ENCODE data around the gene CNTNAP3B.
A peak's percentile ranks its signal among the peaks of the same experiment; 100 is the strongest.
"Not testable (repeated sequence)": the region's sequence is repeated elsewhere in the genome, so short reads cannot be mapped to it uniquely, and the experiment has no call there.

CNTNAP3B gene

DNA sequence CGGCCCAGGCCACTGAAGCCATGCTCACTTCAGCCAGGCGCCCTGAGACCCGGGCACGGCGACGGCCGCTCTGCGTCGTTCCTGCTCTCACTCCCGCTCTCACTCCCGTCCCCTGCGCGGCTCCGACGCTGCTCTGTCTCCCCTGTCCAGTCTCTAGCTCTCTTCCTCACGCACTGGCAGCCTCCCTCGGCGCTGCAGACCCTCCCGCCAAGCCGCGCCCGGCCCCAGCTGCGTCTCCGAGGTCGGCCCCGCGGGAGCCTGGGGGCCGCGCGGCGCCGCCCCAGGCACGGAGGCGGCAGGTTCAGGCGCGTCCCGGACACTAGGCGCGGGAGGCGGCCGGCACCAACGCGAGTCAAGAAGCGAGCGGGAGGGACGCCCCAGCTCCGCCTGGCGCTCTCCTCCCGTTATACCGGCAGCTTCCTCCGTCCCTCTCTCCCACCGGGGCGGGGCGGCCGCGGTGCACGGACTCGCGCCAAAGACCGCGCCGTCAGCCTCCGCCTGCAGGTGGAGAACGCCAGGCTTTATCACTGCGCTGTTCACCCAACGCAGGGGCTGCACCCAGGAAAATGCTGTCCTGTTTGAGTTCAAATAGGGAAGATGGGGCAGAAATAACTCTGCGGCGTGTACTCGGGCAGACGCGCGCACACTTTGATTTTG lies at the start of gene CNTNAP3B:
CNTNAP3B (minus strand) TSS at position 354 of the 657 bp plus-strand sequence; CDS start at position 22, 332 bp downstream.
- DNase-seq (ENCODE audit: low read depth); H3K4me3 ChIP-seq (ENCODE audit: low read depth, low read length): not testable (repeated sequence)

DNA sequence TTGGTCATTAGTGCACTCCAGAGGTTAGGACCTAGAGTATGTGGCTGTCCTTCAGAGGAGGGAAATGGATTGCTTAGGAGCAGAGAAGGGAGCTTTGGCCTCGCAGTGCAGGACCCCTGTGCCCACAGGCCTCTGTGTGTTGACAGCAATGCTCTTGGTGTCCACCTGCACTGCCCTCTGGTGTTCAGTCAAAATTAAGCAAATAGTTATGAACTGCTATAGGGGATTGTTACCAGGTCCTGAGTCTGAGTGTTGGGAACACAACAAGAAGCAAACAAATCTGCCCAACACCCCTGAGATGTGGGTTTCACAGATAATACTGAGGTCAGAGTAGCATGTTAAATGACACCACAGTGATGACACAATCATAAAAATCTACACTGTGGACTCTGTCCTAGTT lies 31.1 kb upstream of the CNTNAP3B start:
- H3K4me3 ChIP-seq (ENCODE audit: low read depth, low read length); DNase-seq (ENCODE audit: low read depth): not testable (repeated sequence)
- TF ChIP-seq, protein P1, sequence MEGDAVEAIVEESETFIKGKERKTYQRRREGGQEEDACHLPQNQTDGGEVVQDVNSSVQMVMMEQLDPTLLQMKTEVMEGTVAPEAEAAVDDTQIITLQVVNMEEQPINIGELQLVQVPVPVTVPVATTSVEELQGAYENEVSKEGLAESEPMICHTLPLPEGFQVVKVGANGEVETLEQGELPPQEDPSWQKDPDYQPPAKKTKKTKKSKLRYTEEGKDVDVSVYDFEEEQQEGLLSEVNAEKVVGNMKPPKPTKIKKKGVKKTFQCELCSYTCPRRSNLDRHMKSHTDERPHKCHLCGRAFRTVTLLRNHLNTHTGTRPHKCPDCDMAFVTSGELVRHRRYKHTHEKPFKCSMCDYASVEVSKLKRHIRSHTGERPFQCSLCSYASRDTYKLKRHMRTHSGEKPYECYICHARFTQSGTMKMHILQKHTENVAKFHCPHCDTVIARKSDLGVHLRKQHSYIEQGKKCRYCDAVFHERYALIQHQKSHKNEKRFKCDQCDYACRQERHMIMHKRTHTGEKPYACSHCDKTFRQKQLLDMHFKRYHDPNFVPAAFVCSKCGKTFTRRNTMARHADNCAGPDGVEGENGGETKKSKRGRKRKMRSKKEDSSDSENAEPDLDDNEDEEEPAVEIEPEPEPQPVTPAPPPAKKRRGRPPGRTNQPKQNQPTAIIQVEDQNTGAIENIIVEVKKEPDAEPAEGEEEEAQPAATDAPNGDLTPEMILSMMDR (IDR thresholded peaks at IDR 0.05; ENCODE audit: control insufficient read depth, extremely low read depth, insufficient read depth) = peak; percentile 18; the same call in 1 of the 2 replicates

DNA sequence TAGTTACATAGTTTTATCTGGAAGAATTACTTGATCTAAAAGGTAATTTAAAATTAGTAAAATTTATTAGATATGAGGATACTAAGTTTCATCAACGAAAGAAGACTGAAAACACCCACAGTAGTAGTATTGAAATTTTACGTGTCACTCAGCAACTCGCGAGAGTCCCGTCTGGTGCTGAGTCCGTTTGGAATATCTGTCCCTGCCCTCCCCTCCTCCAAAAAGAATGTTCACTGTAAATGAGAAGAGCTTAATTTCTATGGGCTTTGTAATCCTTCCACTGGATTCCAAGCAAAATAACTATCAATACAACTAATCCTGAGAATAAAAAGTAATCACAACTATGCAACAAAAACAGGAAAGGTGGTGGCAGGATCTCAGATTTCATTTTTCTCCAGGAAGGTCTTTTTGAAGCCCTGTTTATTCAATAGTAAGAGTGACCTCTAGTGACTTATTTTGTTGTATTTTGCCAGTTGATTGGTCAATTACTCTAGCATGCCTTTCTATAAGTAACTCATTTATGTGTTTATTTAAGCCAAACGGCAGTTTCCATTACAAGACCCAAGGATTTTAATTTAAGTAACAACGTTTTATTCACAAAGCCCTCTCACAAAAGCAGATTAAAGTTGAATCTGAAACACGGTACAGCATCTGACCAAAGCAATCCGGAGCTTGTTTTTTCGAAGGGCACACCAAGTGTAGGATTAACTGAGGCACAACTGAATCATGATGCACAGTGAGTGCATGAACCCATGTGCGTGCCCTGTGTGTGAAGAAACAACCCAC lies 2.0 kb downstream of the CNTNAP3B start:
- not testable (repeated sequence) for DNase-seq (ENCODE audit: low read depth); H3K4me3 ChIP-seq (ENCODE audit: low read depth, low read length)
- TF ChIP-seq, protein P1 (IDR thresholded peaks at IDR 0.05; ENCODE audit: control insufficient read depth, extremely low read depth, insufficient read depth) = 0 out of 2 replicates have a peak, but pooled peaks have one; percentile 17

DNA sequence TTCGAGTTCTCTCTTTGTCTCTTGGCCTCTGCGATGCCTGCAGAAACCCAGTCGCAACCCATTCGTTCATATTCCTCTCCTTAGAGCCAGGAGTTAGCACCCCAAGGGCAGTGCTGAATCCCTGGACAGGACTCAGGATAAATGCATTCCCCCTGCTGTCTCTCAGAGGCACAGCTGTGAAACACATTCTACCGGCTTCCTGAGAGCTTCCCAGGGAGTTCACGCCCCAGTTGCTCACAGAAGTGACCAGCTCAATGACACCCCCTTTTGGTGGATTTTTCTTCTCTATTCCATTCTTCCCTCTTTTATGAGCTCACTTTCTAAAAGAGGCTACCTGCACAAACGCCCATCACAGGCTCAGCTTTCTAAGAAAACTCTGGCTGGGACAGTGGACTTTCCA lies 8.2 kb downstream of the CNTNAP3B start:
- not testable (repeated sequence) for DNase-seq (ENCODE audit: low read depth); H3K4me3 ChIP-seq (ENCODE audit: low read depth, low read length)

DNA sequence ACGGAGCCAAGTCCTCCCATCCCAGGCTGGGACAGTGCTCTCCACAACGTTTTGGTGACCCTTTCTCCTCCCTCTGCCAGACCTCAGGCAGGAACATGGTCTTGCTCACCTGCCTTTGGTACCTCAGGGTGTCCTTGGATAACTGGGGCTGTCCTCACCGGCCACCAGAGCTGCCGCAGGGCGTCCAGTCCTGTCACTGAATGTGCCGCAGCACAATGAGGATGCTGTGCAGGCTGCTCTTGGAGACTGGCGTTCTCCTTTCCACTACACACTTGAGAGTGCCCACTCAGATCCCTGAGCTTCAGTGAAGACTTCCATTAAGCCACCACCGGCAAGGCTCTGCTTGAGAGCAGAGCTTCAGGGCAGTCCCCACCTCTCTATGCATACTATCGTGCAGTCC lies 33.3 kb downstream of the CNTNAP3B start:
- DNase-seq (ENCODE audit: low read depth); H3K4me3 ChIP-seq (ENCODE audit: low read depth, low read length): not testable (repeated sequence)

DNA sequence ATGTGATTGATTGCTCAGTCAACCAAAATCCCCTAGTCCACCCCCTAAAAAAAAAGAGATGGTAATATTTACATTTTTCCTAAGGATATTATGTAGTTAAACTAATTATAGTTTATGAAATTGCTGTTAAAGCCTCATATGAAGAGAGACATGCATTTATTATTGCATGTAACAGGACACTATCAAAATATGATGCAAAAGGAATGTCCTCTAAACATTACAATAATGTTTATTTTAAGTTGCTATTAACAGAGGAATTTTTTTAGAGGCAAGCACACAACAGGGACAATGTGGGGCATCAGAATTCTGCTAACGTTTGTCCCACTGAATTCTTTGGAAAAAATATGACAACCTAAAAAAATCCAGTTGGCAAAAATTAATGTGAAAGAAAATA lies 44.7 kb downstream of the CNTNAP3B start:
- not testable (repeated sequence) for H3K4me3 ChIP-seq (ENCODE audit: low read depth, low read length); DNase-seq (ENCODE audit: low read depth)

DNA sequence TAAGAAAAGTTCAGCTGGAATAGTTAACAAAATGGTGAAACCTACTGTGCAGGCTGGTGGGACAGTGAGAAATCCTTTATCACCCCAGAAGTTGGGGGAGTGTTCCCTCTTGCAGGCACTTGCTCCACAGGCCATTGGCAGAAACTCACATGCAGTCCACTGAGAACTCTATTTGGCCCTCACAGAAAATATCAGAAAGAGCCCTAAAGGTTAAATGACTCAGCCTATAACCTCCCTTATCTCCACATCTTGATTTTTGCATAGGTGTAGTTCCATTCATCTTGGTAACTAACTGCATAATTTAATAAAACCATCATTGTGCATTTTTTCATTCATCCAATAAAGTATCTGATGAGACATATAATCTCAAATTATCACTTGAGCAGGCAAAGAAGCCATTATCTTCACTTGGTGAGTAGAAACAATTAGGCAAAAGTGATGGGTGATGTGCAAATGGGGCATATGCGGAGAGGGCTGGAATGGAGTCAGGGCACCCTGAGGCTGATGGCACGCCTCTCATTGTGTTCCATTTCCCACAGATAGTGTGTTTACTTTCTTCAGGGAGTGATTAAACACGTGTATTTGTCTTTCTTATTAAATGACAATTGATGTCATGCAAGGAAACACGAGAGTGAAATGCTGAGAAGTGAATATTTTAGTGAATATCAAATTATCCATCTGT lies 45.2 kb downstream of the CNTNAP3B start:
- not testable (repeated sequence) for DNase-seq (ENCODE audit: low read depth)

DNA sequence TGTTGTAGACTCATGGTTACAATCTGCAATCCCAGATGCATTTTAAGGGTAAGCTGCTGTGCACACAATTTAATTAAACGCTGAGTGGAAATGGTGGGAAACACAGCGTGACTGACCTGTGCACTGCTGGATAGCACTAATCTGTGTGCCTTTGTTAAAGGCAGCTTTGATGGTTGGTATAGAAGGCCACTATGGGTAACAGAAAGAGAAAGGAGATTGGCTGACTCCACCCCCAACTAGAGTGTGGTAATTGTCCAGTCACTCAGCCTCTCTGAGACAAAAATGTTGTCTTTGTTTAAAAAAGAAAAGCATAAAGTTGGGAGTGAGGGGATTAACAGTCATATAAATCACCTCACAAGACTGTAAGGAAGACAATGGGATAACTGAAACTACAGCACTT lies 48.9 kb downstream of the CNTNAP3B start:
- not testable (repeated sequence) for DNase-seq (ENCODE audit: low read depth); H3K4me3 ChIP-seq (ENCODE audit: low read depth, low read length)

More for the DNA sequence above, 45.2 kb downstream of the CNTNAP3B start:
- H3K4me3 ChIP-seq (ENCODE audit: low read depth, low read length) = not testable (repeated sequence)

DNA sequence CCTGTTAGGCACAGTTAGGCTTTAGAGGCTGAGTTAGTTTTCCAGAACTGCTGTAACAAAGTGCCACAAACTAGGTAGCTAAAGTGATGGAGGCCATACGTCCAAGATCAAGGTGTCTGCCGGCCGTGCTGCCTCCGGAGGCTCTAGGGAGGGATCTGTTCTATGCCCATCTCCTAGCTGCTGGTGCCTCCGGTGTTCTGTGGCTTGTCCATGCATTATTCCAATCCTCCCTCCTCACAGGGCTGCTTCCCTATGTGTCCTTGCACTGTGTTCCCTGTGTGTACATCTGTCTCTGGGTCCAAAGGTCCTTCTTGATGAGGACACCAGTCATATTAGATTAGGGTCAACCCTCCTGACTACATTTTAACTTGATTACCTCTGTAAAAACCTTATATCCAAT lies 54.4 kb downstream of the CNTNAP3B start:
- not testable (repeated sequence) for DNase-seq (ENCODE audit: low read depth)

DNA sequence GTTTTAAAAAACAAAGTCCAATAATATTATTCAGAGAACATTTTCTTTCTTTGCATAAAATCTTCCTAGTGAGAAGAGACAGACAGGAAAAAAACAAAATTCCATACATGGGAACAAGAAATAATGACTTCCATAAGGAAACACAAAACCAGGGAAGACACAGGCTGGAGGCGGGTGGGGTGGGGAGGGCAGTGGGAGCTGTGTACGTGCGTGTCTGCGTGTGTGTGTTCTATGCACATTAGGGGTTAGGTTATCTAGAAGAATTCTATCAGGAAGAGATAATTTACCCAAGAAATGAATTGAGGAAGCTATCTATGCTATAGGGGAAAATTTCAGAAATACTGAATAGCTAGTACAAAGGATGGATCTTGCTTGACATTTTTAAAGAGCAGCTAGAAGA lies 58.2 kb downstream of the CNTNAP3B start:
- H3K4me3 ChIP-seq (ENCODE audit: low read depth, low read length); DNase-seq (ENCODE audit: low read depth): not testable (repeated sequence)

More for the DNA sequence above, 54.4 kb downstream of the CNTNAP3B start:
- not testable (repeated sequence) for H3K4me3 ChIP-seq (ENCODE audit: low read depth, low read length)

DNA sequence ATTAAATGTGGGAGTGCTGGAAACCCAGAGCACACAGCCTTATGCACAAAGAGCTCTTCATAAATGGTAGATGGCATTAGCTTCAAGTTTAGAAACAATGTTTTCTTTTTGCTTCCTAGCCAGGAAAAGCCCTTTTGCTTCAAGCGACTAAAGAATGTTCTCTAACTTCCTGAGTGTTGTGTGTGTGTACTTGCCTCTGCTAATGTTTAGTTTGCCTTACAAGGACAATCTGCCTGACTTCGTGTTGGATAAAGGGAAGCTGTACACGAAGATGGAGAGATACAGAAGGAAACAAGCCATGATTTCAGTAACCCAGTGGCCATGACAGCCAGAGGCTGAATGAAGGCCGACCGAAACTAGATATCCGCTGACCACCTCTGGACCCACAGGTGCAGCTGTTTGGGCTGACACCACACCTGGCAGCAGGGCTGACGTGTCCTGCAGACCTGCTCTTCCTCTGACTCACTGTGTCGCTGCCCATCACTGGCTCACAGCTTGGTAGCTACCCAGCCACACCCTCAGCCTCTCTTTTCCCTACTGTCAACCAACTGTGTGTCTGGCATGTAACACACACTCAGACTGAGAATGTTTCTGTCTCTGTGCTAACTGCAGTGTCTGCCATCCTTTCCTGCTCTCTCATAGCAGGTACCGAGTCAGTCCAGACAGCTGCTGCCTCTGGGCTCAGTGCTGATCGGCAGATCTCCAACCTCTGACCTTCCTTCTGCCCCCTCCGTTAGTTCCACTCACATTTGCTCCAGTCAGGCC lies 59.0 kb downstream of the CNTNAP3B start:
- not testable (repeated sequence) for H3K4me3 ChIP-seq (ENCODE audit: low read depth, low read length); DNase-seq (ENCODE audit: low read depth)

DNA sequence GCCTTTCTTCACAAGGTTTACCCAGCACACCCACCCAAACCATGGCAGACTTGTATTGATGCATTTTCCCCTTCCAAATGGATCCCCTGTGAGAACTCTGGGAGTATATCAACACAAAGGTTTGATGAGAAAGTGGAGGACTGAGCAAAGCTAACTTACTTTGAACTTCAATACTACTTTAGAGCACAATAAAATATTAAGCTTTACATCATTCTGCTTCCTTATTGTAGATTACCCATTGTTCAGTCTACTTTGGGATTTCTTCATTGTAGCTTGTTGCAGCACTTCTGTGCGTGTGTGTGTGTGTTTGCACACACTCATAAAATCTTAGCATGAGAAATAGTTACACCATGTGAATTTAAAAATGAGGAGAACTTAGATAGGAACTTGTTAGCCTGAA lies 75.4 kb downstream of the CNTNAP3B start:
- DNase-seq (ENCODE audit: low read depth); H3K4me3 ChIP-seq (ENCODE audit: low read depth, low read length): not testable (repeated sequence)

DNA sequence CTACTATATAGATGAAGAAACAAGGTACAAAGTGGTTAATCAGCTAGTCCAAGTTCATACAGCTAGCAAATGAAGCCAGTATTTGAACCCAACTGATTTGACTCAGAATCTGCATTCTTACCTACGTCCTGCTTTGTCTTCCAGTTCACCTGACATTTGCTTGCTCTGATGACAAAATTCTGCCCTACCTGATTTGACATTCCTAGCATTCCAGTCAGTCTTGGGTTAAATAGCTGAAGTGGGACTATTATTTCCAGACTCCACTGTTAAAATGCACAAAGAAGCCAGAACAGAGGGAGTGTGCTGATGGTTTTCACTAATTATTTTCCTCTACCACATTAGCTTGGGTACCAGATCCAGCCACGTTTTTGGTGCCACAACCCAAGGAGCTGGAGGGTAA lies 78.5 kb downstream of the CNTNAP3B start:
- DNase-seq (ENCODE audit: low read depth); H3K4me3 ChIP-seq (ENCODE audit: low read depth, low read length): not testable (repeated sequence)

DNA sequence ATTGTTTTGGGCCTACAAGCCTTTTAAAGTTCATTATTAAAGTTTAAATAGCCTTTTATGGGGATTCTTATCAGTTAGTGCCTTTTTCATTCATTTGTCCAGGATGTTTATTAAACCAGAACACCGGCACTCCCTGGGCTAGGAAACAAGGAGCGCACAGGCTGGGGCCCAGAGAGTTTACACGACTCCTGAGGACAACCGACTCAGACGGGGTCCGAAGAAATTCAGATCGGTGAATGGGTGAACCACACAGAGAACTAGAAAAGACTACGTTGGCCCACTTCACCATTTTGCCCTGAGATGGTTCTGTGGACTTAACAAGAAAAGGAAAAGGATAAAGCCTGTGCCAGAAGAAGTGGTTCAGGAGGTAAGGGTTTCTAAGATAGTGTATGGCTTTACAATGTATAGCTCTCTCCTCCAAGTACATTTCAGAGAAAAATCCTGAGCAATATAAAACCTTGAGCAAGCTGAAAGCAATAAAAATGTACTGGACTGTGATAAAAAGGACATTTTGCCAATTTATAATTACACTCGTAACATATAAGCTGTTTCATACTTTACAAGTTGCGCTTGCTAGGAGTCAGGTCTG lies 84.7 kb downstream of the CNTNAP3B start:
- DNase-seq (ENCODE audit: low read depth); H3K4me3 ChIP-seq (ENCODE audit: low read depth, low read length): not testable (repeated sequence)

DNA sequence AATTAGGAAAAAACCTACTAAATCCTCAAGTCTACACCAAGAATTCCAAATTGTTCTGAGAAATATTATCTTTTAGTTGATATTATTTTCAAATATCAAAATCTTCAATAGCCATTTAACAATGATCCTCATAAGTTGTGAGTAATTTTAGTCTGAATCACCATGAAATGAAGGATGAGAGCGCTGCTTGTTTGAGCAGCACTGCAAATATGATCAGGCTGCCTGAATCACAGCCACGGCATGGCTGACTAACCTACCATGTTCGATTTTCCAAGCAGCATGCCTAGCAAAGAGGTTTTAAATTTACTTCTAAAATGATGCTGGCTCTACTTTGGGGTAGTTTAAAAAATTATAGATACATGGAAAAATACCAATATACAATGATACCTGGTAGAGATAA lies 95.7 kb downstream of the CNTNAP3B start:
- not testable (repeated sequence) for DNase-seq (ENCODE audit: low read depth); H3K4me3 ChIP-seq (ENCODE audit: low read depth, low read length)

DNA sequence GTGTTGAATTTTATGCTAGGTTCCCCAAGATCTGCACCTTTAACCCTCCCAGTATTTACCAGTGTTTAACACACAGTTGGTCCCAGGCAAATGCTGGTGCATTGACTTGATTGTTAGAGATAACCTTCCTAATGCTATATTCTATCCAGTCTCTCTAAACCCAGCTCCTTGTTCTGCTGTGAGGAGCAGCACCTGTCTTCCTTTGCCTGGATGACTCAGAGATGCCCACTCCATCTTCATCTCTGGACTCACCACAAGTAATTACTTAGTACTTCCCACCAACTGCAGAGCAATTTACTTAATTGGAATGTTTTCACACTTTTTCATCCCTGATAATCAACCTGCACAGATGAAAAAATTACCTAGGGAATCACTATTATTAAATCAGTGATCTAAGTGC lies 108.6 kb downstream of the CNTNAP3B start:
- not testable (repeated sequence) for DNase-seq (ENCODE audit: low read depth); H3K4me3 ChIP-seq (ENCODE audit: low read depth, low read length)
